CD14-positive monocyte (primary cell): ENCODE data around the gene PSORS1C2. TPM values are rescaled to one million over a fixed set of nuclear protein-coding genes. Genes with fewer than 3 reads are reported as not detected.

ENCODE experiments used
- DNase-seq, 3 donors: peaks; one replicate each; pipeline ENCODE4 v3.0.0-alpha.2; 2011 to 2022
- H2AFZ ChIP-seq: 2 replicates; pipeline ENCODE4 v1.6.0; 2012; ENCODE audit warnings: mild to moderate bottlenecking, low read depth, low read length, inconsistent platforms; ENCODE audit not compliant: insufficient read depth, poor library complexity, severe bottlenecking
- H3K27ac ChIP-seq, 2 donors: 1 replicate in 1 of 2; 2 replicates in 1 of 2; pipeline ENCODE4 v1.5.1; 2012 to 2013; ENCODE audit warnings: low read length in 2 of 2, control low read depth in 1 of 2, inconsistent platforms in 1 of 2, low read depth in 1 of 2, mild to moderate bottlenecking in 1 of 2
- H3K27me3 ChIP-seq, 2 donors: one replicate each; pipeline versions ENCODE4 v1.6.0 to v1.6.1; 2011 to 2013; ENCODE audit warnings: low read length in 2 of 2; ENCODE audit not compliant: control insufficient read depth in 2 of 2, insufficient read depth in 2 of 2
- H3K36me3 ChIP-seq, 2 donors: replicated peaks in 1 of 2; 1 replicate in 1 of 2; 2 replicates in 1 of 2; pipeline versions ENCODE4 v1.5.1 to v1.6.1; 2012 to 2013; ENCODE audit warnings: low read length in 2 of 2, control low read depth in 1 of 2, inconsistent platforms in 1 of 2, mild to moderate bottlenecking in 1 of 2; ENCODE audit not compliant: insufficient read depth in 2 of 2, control insufficient read depth in 1 of 2
- H3K4me1 ChIP-seq, 2 donors: 1 replicate in 1 of 2; 2 replicates in 1 of 2; pipeline versions ENCODE4 v1.5.1 to v1.6.1; 2012 to 2013; ENCODE audit warnings: low read length in 2 of 2, control low read depth in 1 of 2, inconsistent platforms in 1 of 2, mild to moderate bottlenecking in 1 of 2, moderate library complexity in 1 of 2; ENCODE audit not compliant: insufficient read depth in 2 of 2, control insufficient read depth in 1 of 2
- H3K4me2 ChIP-seq: replicated peaks from 2 replicates; pipeline ENCODE3; 2012; ENCODE audit warnings: low read length, moderate library complexity, mild to moderate bottlenecking; ENCODE audit not compliant: poor library complexity, severe bottlenecking; ENCODE audit errors: extremely low read depth
- H3K4me3 ChIP-seq, 3 experiments: fragments of 200-600 bp in 1 of 3; sonication (generic) in 1 of 3; replicated peaks in 1 of 3; 1 replicate in 2 of 3; 2 replicates in 1 of 3; pipeline ENCODE4 v1.5.1; 2011 to 2013; ENCODE audit warnings: low read length in 3 of 3, mild to moderate bottlenecking in 3 of 3, control low read depth in 2 of 3, low read depth in 2 of 3, inconsistent platforms in 1 of 3, moderate library complexity in 1 of 3
- H3K79me2 ChIP-seq: 2 replicates; pipeline ENCODE4 v1.6.0; 2012; ENCODE audit warnings: mild to moderate bottlenecking, control low read depth, inconsistent platforms, low read length, moderate library complexity; ENCODE audit not compliant: insufficient read depth
- H3K9ac ChIP-seq: 2 replicates; pipeline ENCODE4 v1.6.0; 2017; ENCODE audit warnings: low read length, mild to moderate bottlenecking; ENCODE audit not compliant: insufficient read depth, poor library complexity, severe bottlenecking
- H3K9me3 ChIP-seq, 2 donors: replicated peaks in 1 of 2; 1 replicate in 1 of 2; 2 replicates in 1 of 2; pipeline versions ENCODE4 v1.5.1 to v1.6.1; 2012 to 2013; ENCODE audit warnings: low read length in 2 of 2, control low read depth in 1 of 2; ENCODE audit not compliant: control insufficient read depth in 1 of 2, insufficient read depth in 1 of 2
- H4K20me1 ChIP-seq: 2 replicates; pipeline ENCODE4 v1.6.0; 2012; ENCODE audit warnings: mild to moderate bottlenecking, low read length, control low read depth, moderate library complexity; ENCODE audit not compliant: insufficient read depth
- H3K27ac Mint-ChIP-seq, 7 donors: one replicate each; pipeline ENCODE4 v1.8.0; 2020; ENCODE audit warnings: mild to moderate bottlenecking in 7 of 7, mixed read lengths in 7 of 7, moderate library complexity in 6 of 7, inconsistent platforms in 2 of 7
- H3K27me3 Mint-ChIP-seq, 3 donors: one replicate each; pipeline ENCODE4 v1.8.0; 2021 to 2022; ENCODE audit warnings: low read depth in 3 of 3, mild to moderate bottlenecking in 3 of 3, mixed read lengths in 3 of 3, moderate library complexity in 3 of 3, inconsistent platforms in 1 of 3
- H3K36me3 Mint-ChIP-seq, 2 donors: one replicate each; pipeline ENCODE4 v1.8.0; 2020; ENCODE audit warnings: mixed read lengths in 2 of 2, inconsistent platforms in 1 of 2, mild to moderate bottlenecking in 1 of 2
- H3K4me1 Mint-ChIP-seq: one replicate; pipeline ENCODE4 v1.8.0; 2020; ENCODE audit warnings: mild to moderate bottlenecking, mixed read lengths
- H3K4me3 Mint-ChIP-seq, 2 donors: one replicate each; pipeline ENCODE4 v1.8.0; 2020; ENCODE audit warnings: mild to moderate bottlenecking in 2 of 2, mixed read lengths in 2 of 2, moderate library complexity in 1 of 2
- H3K9me3 Mint-ChIP-seq, 7 donors: one replicate each; pipeline ENCODE4 v1.8.0; 2020 to 2022; ENCODE audit warnings: mixed read lengths in 7 of 7, mild to moderate bottlenecking in 6 of 7, moderate library complexity in 6 of 7, inconsistent platforms in 2 of 7
- CTCF ChIP-seq: fragments of 200-600 bp; IDR thresholded peaks from one replicate; pipeline ENCODE4 v1.8.0; 2022; ENCODE audit warnings: antibody characterized with exemption, mild to moderate bottlenecking
- WGBS: methylation state at CpG from one replicate; pipeline ENCODE4 v1.1.5; 2013; ENCODE audit warnings: missing lambda C conversion rate; ENCODE audit not compliant: insufficient coverage; 5-methylcytosine and 5-hydroxymethylcytosine counted together
- intact Hi-C, 2 donors: fragments of 100-400 bp; cut with micrococcal nuclease; formaldehyde crosslinking; loops; one replicate each; pipeline versions ENCODE4 v1.15.0 to v1.15.1; 2023
- polyA plus RNA-seq, 3 donors: library from polyadenylated mRNA; depleted of rRNA in 1 of 3; unstranded in 2 of 3; stranded (reverse) in 1 of 3; fragments of 300-500 nt in 2 of 3; fragments of >200 nt in 1 of 3; fragmentation: Illumina TruSeq in 2 of 3; gene quantifications; 1 replicate in 2 of 3; 2 replicates in 1 of 3; pipeline ENCODE4 v1.2.3, GENCODE V29; 2012 to 2021

The PSORS1C2 gene
- polyA plus RNA-seq, 3 donors: not detected

- Histone ChIP-seq H3K4me3 (no peak overlapping the region), H4K20me1 (no peaks in the 10 kb centered on the region), H3K9me3 (no peaks in the 10 kb centered on the region), H2AFZ (no peak overlapping the region), H3K4me2 (no peak overlapping the region), H3K27ac (no peak overlapping the region), H3K79me2 (no peaks in the 10 kb centered on the region), H3K27me3 (peaks cover 5% of the 10 kb centered on the region in 2 donors), H3K9ac (no peak overlapping the region), H3K36me3 (no peaks in the 10 kb centered on the region), H3K4me1 (peaks cover 25 to 42% of the 10 kb centered on the region in 2 donors)
- Mint-ChIP-seq H3K9me3 (peaks cover 0 to 3% (median 0%) of the 10 kb centered on the region in 7 donors), H3K36me3 (peaks cover 0 to 2% of the 10 kb centered on the region in 2 donors), H3K4me3 (no peak overlapping the region), H3K27me3 (peaks cover 1 to 6% (median 3%) of the 10 kb centered on the region in 3 donors), H3K4me1 (peaks cover 44% of the 10 kb centered on the region), H3K27ac (no peak overlapping the region)
- no peak for DNase-seq
- intact Hi-C loops: no loop called here
- no peak for TF ChIP-seq CTCF
- WGBS: no CpG with 5 or more reads among the region's 3 CpGs
These were observed 47.2 kb downstream of the PSORS1C2 start for GRCh38 chr6:31091680-31092079.

- Histone ChIP-seq H3K36me3 (no peaks in the 10 kb centered on the region), H3K9ac (no peak overlapping the region), H4K20me1 (no peaks in the 10 kb centered on the region), H3K4me3 (no peak overlapping the region), H2AFZ (no peak overlapping the region), H3K79me2 (no peaks in the 10 kb centered on the region), H3K4me1 (peaks cover 25 to 38% of the 10 kb centered on the region in 2 donors), H3K27ac (no peak overlapping the region), H3K9me3 (no peaks in the 10 kb centered on the region), H3K27me3 (peaks cover 5 to 8% of the 10 kb centered on the region in 2 donors), H3K4me2 (no peak overlapping the region)
- intact Hi-C loops: no loop called here
- no peak for TF ChIP-seq CTCF
- no peak overlapping the region for H3K4me3 Mint-ChIP-seq
- H3K27me3 Mint-ChIP-seq: peaks cover 3 to 11% (median 4%) of the 10 kb centered on the region in 3 donors
- whole genome bisulfite sequencing: 100% methylated on average over 2 of the region's 6 CpGs
- peaks cover 0 to 2% of the 10 kb centered on the region in 2 donors for H3K36me3 Mint-ChIP-seq
- no peak overlapping the region for H3K27ac Mint-ChIP-seq
- H3K9me3 Mint-ChIP-seq: peaks cover 0 to 3% (median 0%) of the 10 kb centered on the region in 7 donors
- H3K4me1 Mint-ChIP-seq: peaks cover 39% of the 10 kb centered on the region
- DNase-seq: no peak
These were observed 47.9 kb downstream of the PSORS1C2 start for GRCh38 chr6:31090973-31091364.
